DLD1 (cell line): ENCODE measurements around the gene SAMD4A.

ENCODE experiments used
- in situ Hi-C: cut with HindIII; loops from 2 replicates; pipeline ENCODE4 v1.10.0; 2017; ENCODE audit warnings: low sequenced_read_pairs

Gene SAMD4A

DNA sequence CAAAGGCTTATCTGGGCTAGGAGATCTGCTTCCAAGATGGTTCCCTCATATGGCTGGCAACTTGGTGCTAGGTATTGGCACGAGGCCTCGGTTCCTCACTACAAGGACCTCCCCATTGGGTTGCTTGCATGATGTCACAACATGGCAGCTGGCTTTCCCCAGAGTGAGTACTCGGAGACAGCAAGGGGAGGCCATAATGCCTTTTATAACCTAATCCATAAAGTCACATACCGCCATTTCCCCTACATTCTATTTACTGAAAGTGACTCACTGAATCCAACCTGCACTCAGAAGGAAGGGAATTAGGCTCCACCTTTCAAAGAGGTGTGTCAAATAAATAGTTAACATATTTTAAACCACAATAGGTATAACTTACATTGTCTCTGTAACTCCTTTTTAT lies 130.9 kb downstream of the SAMD4A start:
- in situ Hi-C loops = no loop called here

- in situ Hi-C loops = no loop called here
These were observed 131.6 kb downstream of the SAMD4A start for GRCh38 chr14:54698501-54698900.

DNA sequence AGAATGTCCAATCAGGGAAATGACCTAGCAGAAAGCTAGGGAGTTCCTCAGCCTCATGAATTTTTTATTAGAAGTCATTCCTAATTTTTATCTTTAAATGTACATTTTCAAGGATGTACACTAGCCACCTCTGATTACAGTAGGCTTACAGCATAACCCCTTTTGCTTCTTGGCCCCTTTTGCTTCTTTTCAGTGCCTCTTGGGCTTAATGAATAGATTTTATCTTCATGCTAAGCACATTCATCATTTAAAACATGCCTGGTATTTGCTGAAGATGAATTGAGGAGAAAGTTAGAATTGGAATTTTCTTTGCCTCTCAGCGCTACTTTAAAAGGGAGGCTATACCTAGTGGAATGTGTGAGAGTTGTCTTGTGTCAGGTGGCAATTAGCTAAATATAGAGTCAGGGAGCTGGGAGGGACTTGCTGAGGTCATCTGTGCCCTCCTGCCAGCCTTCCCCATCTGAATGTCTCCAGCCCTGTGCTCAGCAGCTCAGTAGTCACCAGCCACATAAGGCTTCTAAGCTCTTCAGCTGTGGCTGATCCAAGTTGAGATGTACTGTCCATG lies 132.1 kb downstream of the SAMD4A start:
- in situ Hi-C loops = no loop called here

DNA sequence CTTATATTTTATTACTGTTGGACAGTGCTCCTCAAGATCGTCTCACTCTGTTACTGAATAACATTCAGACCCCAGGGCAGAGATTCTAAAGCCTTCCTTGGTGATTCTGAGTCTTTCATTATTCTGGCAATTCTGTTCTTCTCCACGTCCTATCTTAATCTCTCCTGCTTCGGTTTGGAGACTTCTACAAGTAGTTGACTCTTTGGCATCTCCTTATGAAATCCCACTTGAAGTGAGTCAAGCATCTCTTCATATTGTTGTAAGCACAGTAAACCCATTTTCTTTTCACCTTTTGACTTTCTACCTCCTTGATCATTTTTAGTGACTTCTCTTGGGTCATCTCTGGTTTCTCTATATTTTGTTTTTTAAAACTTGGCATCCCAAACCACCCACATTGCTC lies 132.8 kb downstream of the SAMD4A start:
- in situ Hi-C loops = no loop called here

DNA sequence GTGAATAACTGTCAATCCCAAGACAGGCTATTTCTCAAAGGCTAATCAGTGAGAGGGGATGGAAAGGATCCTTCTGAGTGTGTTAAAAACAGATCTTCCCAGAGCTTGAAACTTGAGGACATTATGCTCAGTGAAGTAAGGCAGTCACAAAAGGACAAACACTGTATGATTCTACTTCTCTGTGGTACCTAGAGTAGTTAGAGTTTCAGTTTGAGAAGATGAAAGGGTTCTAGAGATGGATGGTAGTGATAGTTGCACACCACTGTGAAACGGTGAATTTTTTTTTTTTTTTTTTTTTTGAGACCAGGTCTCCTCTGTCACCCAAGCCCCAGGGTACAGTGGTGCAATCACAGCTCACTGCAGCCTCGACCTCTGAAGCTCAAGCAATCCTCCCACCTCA lies 133.8 kb downstream of the SAMD4A start:
- in situ Hi-C loops = no loop called here

DNA sequence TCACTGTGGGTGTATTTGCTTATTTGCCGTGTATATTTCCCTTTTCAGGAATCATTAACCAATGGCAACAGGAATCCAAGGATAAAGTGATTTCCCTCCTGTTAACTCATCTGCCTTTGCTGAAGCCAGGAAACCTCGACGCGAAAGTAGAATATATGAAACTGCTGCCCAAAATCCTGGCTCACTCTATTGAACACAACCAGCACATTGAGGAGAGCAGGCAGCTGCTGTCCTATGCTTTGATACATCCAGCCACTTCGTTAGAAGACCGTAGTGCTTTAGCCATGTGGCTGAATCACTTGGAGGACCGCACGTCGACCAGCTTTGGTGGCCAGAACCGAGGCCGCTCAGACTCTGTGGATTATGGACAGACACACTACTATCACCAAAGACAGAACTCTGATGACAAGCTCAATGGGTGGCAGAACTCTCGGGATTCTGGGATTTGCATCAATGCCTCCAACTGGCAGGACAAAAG lies 135.1 kb downstream of the SAMD4A start:
- in situ Hi-C loops = no loop called here

DNA sequence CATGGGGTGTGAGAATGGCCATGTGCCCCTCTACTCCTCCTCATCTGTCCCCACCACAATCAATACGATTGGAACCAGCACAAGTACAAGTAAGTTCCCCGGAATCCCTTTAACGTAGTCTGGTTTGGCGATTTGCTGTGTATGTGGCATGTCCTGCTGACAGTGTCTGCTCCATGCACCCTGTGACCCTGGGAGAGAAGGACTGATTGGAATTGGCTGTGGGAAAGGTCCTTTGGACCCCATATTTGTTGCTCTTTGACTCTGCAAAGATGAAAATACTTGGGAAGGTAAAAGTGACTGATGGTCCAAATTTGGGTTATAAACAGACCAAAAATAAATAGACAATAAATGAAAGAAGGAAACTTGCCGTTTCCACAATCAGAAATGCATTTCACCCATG lies 135.6 kb downstream of the SAMD4A start:
- in situ Hi-C loops = no loop called here

GRCh38 chr14:54703082-54703481 lies 136.2 kb downstream of the SAMD4A start:
- in situ Hi-C loops = no loop called here

GRCh38 chr14:54703724-54704123 lies 136.8 kb downstream of the SAMD4A start:
- in situ Hi-C loops = no loop called here

GRCh38 chr14:54704768-54705167 lies 137.8 kb downstream of the SAMD4A start:
- in situ Hi-C loops = no loop called here

DNA sequence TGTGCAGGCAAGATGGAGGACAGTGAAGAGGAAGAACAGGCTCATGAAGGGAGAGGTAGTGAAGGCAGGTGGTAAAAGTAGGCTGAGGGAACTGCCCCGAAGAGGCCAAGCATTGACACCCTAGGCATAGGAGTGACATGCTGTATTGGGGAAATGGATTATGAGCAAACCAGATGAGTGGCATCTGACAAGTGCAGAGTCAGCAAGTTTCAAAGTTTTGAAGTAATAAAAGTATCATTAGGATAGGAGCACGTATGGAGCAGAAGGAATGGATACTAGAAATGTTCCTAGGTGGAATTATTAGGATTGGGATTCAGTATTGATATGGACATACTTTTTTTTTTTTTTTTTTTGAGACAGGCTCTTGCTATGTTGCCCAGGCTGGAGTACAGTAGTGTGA lies 139.8 kb downstream of the SAMD4A start:
- in situ Hi-C loops = no loop called here

DNA sequence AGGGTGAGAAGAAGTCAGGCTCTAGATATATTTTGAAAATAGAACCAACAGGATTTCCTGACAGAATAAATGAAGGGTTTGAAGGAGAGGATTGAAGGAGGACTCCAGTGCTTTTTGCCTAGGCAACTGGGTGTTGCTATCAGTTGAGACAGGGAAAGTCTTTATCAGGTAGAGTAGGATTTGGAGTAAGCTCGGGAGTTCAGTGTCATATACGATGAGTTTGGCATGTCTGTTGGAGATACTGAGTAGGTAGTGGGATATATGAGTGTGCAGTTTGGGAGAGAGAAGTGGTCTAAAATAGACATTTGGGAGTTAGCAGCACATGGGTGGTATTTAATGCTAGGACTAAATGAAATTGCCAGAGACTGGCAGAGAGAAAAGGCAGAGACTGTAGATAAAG lies 141.2 kb downstream of the SAMD4A start:
- in situ Hi-C loops = no loop called here

DNA sequence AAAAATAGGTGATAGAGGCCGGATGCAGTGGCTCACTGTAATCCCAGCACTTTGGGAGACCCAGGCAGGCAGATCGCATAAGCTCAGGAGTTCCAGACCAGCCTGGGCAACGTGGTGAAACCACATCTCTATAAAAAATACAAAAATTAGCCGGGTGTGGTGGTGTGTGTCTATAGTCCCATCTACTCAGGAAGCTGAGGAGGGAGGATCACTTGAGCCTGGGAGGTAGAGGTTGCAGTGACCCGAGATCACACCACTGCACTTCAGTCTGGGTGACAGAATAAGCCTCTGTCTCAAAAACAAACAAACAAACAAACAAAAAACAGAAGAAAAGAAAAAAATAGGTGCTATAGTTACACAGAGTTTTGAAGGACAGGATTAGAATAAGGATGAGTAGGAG lies 142.1 kb downstream of the SAMD4A start:
- in situ Hi-C loops = no loop called here

GRCh38 chr14:54709444-54709843 lies 142.5 kb downstream of the SAMD4A start:
- in situ Hi-C loops = no loop called here

- in situ Hi-C loops = no loop called here
These were observed 142.9 kb downstream of the SAMD4A start for GRCh38 chr14:54709867-54710266.

DNA sequence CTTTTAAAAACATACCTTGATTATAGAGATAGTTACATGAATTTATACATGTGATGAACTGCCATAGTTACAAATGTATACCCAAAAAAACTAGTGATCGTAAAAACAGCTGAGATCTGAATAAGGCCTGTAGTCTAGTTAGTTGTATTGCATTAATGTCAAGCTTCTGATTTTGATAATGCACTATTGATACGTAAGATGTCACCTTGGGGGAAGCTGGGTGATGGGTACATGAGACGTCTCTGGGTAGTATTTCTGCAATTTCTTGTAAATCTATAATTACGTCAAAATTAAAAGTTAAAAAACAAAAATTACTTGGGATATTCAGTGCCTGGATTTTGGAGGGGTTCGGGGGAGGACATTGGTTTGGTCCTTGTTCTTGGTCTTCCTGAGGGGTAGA lies 144.4 kb downstream of the SAMD4A start:
- in situ Hi-C loops = no loop called here

DNA sequence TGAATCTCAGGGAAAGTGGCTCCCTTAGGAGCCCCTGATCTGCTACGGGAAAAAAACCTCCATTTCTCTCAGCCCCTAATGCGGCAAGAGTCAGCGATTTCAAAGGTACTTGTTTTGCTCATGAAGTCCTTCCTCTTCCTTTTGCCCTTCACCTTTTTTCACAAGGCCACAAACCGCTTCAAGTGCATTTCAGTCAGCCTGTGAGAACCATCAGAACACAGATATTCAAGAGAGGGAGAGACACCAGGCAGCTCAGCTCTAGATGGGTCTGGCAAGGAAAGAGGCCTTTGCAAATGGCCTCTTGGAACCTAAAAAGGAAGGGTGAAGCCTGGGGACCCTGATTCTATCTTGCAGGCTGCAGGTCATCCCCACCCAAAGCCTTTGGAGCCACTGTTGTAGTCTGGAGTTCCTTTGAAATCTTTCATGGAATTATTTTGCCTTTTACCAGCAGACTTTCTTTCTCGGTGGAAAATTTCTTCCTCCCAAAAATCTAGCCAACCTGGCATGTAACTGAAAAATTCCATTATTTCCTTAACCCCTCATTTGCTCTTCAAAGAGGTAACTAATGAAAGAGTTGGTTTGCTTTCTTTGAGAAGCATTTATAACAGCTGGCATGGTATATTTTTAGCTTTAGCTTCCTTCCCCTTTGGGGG lies 145.0 kb downstream of the SAMD4A start:
- in situ Hi-C loops = no loop called here

GRCh38 chr14:54712465-54713200 lies 145.7 kb downstream of the SAMD4A start:
- in situ Hi-C loops = no loop called here

DNA sequence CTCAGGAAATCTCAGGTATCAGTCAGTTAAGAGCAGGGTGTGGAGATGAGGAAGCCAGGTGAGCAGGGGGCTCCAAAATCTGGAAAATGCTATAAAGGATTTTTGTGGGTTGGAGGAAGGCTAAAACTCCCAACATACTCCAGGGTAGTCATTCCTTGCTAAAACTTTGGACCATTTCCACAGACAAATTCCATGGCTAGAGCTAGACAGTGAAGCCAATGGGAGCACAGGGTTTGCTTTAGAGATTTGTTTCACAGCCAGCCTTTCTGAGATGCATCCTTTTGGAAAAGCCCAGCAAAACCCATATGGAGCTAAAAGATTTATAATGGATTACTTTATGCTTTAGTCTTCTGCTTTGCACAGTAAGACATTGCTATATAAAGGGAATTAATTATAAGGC lies 146.5 kb downstream of the SAMD4A start:
- in situ Hi-C loops = no loop called here

GRCh38 chr14:54715239-54715638 lies 148.3 kb downstream of the SAMD4A start:
- in situ Hi-C loops = no loop called here

GRCh38 chr14:54715811-54716210 lies 148.9 kb downstream of the SAMD4A start:
- in situ Hi-C loops = no loop called here

DNA sequence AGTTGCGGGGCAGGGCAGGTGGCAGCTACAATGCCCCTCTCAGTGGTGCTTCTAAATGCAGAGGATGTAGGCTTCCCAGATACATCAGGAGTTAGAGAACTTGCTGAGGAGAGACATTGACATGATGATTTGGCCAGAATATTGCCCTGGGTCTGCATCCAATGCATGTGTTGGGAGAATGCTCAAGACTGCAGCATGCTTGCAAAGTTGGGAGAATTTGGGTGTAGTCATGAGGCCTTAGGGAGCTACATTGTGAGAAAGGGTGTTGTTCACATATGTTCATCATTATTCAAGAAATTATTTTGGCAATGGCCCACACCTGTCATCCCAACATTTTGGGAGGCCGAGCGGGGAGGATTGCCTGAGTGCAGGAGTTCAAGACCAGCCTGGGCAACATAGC lies 149.9 kb downstream of the SAMD4A start:
- in situ Hi-C loops = no loop called here
